B cell (primary cell): ENCODE data around the gene EBPL.

Experiments used
- EZH2 ChIP-seq: IDR thresholded peaks from 2 replicates; pipeline ENCODE4 v1.6.1; 2012; ENCODE audit warnings: borderline replicate concordance, low read depth, mild to moderate bottlenecking, moderate library complexity, low read length; ENCODE audit not compliant: insufficient read depth, poor library complexity, severe bottlenecking
- TF ChIP-seq, protein P1 (sequence below): fragments of 200-600 bp; IDR thresholded peaks from one replicate; pipeline ENCODE4 v1.8.0; 2022; ENCODE audit warnings: antibody characterized with exemption, mild to moderate bottlenecking

GRCh38 chr13:49733181-49733951 lies 42.1 kb upstream of the EBPL start:
- TF ChIP-seq, protein P1, sequence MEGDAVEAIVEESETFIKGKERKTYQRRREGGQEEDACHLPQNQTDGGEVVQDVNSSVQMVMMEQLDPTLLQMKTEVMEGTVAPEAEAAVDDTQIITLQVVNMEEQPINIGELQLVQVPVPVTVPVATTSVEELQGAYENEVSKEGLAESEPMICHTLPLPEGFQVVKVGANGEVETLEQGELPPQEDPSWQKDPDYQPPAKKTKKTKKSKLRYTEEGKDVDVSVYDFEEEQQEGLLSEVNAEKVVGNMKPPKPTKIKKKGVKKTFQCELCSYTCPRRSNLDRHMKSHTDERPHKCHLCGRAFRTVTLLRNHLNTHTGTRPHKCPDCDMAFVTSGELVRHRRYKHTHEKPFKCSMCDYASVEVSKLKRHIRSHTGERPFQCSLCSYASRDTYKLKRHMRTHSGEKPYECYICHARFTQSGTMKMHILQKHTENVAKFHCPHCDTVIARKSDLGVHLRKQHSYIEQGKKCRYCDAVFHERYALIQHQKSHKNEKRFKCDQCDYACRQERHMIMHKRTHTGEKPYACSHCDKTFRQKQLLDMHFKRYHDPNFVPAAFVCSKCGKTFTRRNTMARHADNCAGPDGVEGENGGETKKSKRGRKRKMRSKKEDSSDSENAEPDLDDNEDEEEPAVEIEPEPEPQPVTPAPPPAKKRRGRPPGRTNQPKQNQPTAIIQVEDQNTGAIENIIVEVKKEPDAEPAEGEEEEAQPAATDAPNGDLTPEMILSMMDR = no peak
- TF ChIP-seq EZH2 = no peak
